Cerebellar nuclear complex (tissue), 1 donor: ENCODE results near the gene TPK1.

Experiments used
- DNase-seq, 2 experiments: peaks; one replicate each; lab custom pipeline; 2025; lab: John Stamatoyannopoulos, UW

The TPK1 gene

GRCh38 chr7:144528536-144529045, 307.3 kb downstream of the TPK1 start:
- DNase-seq: no peak

- no peak for DNase-seq
Observed at GRCh38 chr7:144527051-144527471, 308.8 kb downstream of the TPK1 start.

GRCh38 chr7:144525956-144526355, 309.9 kb downstream of the TPK1 start:
- no peak for DNase-seq

- DNase-seq: no peak
Observed at GRCh38 chr7:144524271-144524670, 311.6 kb downstream of the TPK1 start.

- no peak for DNase-seq
Observed at GRCh38 chr7:144523621-144524020, 312.2 kb downstream of the TPK1 start.

- no peak for DNase-seq
Observed at GRCh38 chr7:144519925-144520324, 315.9 kb downstream of the TPK1 start.

GRCh38 chr7:144518360-144518759, 317.5 kb downstream of the TPK1 start:
- no peak for DNase-seq

GRCh38 chr7:144517749-144518148, 318.1 kb downstream of the TPK1 start:
- DNase-seq: no peak

- DNase-seq: no peak
Observed at GRCh38 chr7:144516729-144517525, 318.9 kb downstream of the TPK1 start.

- no peak for DNase-seq
Observed at GRCh38 chr7:144513334-144513733, 322.5 kb downstream of the TPK1 start.

- no peak for DNase-seq
Observed at GRCh38 chr7:144510621-144511020, 325.2 kb downstream of the TPK1 start.

- no peak for DNase-seq
Observed at GRCh38 chr7:144508702-144509101, 327.2 kb downstream of the TPK1 start.

- no peak for DNase-seq
Observed at GRCh38 chr7:144503215-144503614, 332.6 kb downstream of the TPK1 start.

- DNase-seq: no peak
Observed at GRCh38 chr7:144500225-144500624, 335.6 kb downstream of the TPK1 start.

GRCh38 chr7:144497282-144497681, 338.6 kb downstream of the TPK1 start:
- DNase-seq: no peak

- no peak for DNase-seq
Observed at GRCh38 chr7:144494355-144494754, 341.5 kb downstream of the TPK1 start.

- no peak for DNase-seq
Observed at GRCh38 chr7:144489504-144489903, 346.3 kb downstream of the TPK1 start.

- no peak for DNase-seq
Observed at GRCh38 chr7:144488977-144489376, 346.9 kb downstream of the TPK1 start.

GRCh38 chr7:144487901-144488300, 348.0 kb downstream of the TPK1 start:
- no peak for DNase-seq

- no peak for DNase-seq
Observed at GRCh38 chr7:144484445-144484844, 351.4 kb downstream of the TPK1 start.

- DNase-seq: no peak
Observed at GRCh38 chr7:144483189-144483588, 352.7 kb downstream of the TPK1 start.

- DNase-seq: no peak
Observed at GRCh38 chr7:144481833-144482232, 354.0 kb downstream of the TPK1 start.

GRCh38 chr7:144477348-144477747, 358.5 kb downstream of the TPK1 start:
- DNase-seq: no peak
